Common myeloid progenitor, CD34-positive (primary cell): ENCODE results near the gene SLC2A3.
"Not testable (repeated sequence)": the region's sequence is repeated elsewhere in the genome, so short reads cannot be mapped to it uniquely, and the experiment has no call there.

ENCODE experiments used
- CTCF ChIA-PET: fragments of 350-600 bp; sonication (Branson Sonifier 250); formaldehyde crosslinking; loops from one replicate; lab custom pipeline; 2021; ENCODE audit warnings: antibody characterized with exemption; lab: Charles Lee
- POLR2A ChIA-PET: fragments of 350-600 bp; sonication (Branson Sonifier 250); formaldehyde crosslinking; loops from one replicate; lab custom pipeline; 2021; ENCODE audit warnings: antibody characterized with exemption; lab: Charles Lee
- DNase-seq, 3 donors: peaks; one replicate each; pipeline versions ENCODE4 v3.0.0 to v3.0.0-alpha.2; 2013
- H3K27ac ChIP-seq, 2 experiments: 1 replicate in 1 of 2; 2 replicates in 1 of 2; pipeline ENCODE4 v1.7.0; 2013; ENCODE audit warnings: inconsistent platforms in 2 of 2, low read length in 2 of 2, mild to moderate bottlenecking in 2 of 2, low read depth in 1 of 2, moderate library complexity in 1 of 2; ENCODE audit not compliant: severe bottlenecking in 2 of 2, insufficient read depth in 1 of 2, poor library complexity in 1 of 2
- H3K27me3 ChIP-seq, 5 experiments: replicated peaks in 2 of 5; 1 replicate in 3 of 5; 2 replicates in 2 of 5; pipeline versions ENCODE4 v1.6.1 to v1.7.0; 2013; ENCODE audit warnings: low read length in 4 of 5, mild to moderate bottlenecking in 2 of 5, moderate library complexity in 2 of 5, inconsistent platforms in 1 of 5; ENCODE audit not compliant: insufficient read depth in 5 of 5, control insufficient read depth in 4 of 5
- H3K36me3 ChIP-seq, 4 experiments: 1 replicate in 2 of 4; 2 replicates in 2 of 4; pipeline versions ENCODE4 v1.6.1 to v1.7.0; 2013; ENCODE audit warnings: low read length in 3 of 4, control low read depth in 1 of 4, mild to moderate bottlenecking in 1 of 4; ENCODE audit not compliant: control insufficient read depth in 4 of 4, insufficient read depth in 4 of 4
- H3K4me1 ChIP-seq, 4 experiments: 1 replicate in 3 of 4; 2 replicates in 1 of 4; pipeline versions ENCODE4 v1.6.1 to v1.7.1; 2013; ENCODE audit warnings: low read length in 3 of 4, mild to moderate bottlenecking in 3 of 4, control low read depth in 1 of 4, inconsistent platforms in 1 of 4, moderate library complexity in 1 of 4; ENCODE audit not compliant: control insufficient read depth in 4 of 4, insufficient read depth in 4 of 4; ENCODE audit errors: control extremely low read depth in 1 of 4
- H3K4me3 ChIP-seq, 7 experiments: 1 replicate in 4 of 7; 2 replicates in 3 of 7; pipeline versions ENCODE4 v1.5.1 to v1.7.0; 2013; ENCODE audit warnings: mild to moderate bottlenecking in 7 of 7, low read length in 6 of 7, moderate library complexity in 6 of 7, inconsistent platforms in 2 of 7, low read depth in 2 of 7, control low read depth in 1 of 7; ENCODE audit not compliant: insufficient read depth in 4 of 7, control insufficient read depth in 1 of 7; ENCODE audit errors: extremely low read depth in 1 of 7
- H3K9me3 ChIP-seq, 5 experiments: 1 replicate in 4 of 5; 2 replicates in 1 of 5; pipeline versions ENCODE4 v1.6.1 to v1.7.1; 2013; ENCODE audit warnings: low read length in 4 of 5, mild to moderate bottlenecking in 2 of 5, inconsistent platforms in 1 of 5, low read depth in 1 of 5, moderate library complexity in 1 of 5; ENCODE audit not compliant: control insufficient read depth in 4 of 5, insufficient read depth in 2 of 5; ENCODE audit errors: control extremely low read depth in 1 of 5
- WGBS: methylation state at CpG from one replicate; pipeline ENCODE4 v1.1.5; 2013; ENCODE audit not compliant: insufficient coverage; 5-methylcytosine and 5-hydroxymethylcytosine counted together

SLC2A3 gene

DNA sequence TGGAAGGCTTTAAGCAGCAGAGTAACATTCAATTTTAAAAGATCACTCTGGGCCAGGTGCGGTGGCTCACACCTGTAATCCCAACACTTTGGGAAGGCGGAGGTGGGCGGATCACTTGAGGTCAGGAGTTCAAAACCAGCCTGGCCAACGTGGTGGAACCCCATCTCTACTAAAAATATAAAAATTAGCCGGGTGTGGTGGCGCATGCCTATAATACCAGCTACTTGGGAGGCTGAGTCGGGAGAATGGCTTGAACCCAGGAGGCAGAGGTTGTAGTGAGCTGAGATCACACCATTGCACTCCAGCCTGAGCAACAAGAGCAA lies 17.8 kb downstream of the SLC2A3 start:
- WGBS, result 100% methylated on average over 3 of the region's 7 CpGs
- POLR2A ChIA-PET, DNase-seq, H3K9me3 ChIP-seq, H3K27me3 ChIP-seq, H3K4me3 ChIP-seq, H3K4me1 ChIP-seq, H3K27ac ChIP-seq: not testable (repeated sequence)
- peaks cover 2 to 36% (median 24%) of the 10 kb centered on the region in 4 experiments for H3K36me3 ChIP-seq
- CTCF ChIA-PET, result interaction anchor here (1.1 to 1.9 kb wide), 4 partner anchors 10 to 242 kb away, joined by 3 to 9 read pairs (median 5); no protein-coding TSS in a partner anchor

DNA sequence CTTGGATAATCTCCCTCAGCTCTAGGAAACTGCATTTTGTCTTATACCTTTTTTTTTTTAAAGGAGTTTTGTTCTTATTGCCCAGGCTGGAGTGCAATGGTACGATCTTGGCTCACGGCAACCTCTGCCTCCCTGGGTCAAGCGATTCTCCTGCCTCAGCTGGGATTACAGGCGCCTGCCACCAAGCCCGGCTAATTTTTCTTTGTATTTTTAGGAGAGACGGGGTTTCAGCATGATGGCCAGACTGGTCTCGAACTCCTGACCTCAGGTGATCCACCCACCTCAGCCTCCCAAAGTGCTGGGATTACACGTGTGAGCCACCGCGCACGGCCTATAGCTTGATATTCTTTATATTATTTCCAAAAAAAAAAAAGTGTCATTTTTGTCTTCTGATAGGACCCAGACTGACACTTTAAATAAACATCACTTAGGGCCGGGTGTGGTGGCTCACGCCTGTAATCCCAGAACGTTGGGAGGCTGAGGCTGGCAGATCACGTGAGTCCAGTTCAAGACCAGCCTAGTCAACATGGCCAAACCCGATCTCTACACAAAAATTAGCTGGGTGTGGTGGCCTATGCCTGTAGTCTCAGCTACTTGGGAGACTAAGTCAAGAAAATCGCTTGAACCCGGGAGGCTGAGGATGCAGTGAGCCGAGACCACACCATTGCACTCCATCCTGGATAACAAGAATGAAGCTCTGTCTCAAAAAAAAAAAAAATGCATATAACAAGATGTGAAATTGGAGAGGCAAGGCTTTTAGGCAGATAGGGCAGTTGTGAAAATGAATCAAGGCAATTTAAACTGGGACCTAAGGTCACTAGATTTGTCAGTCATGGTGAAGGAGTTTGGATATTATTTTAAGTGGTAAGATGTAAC lies 18.4 kb downstream of the SLC2A3 start:
- no peak overlapping the region for H3K4me3 ChIP-seq
- no peak for DNase-seq
- H3K27me3 ChIP-seq, result peaks cover 0 to 3% (median 0%) of the 10 kb centered on the region in 5 experiments
- H3K4me1 ChIP-seq, result peaks cover 0 to 5% (median 1%) of the 10 kb centered on the region in 4 experiments
- H3K9me3 ChIP-seq, result no peaks in the 10 kb centered on the region
- no peak overlapping the region for H3K27ac ChIP-seq
- POLR2A ChIA-PET, result interaction anchor here (0.6 kb wide), 1 partner anchor 29 kb away, joined by 3 read pairs; no protein-coding TSS in a partner anchor
- WGBS, result 94% methylated on average over 10 of the region's 19 CpGs
- CTCF ChIA-PET, result interaction anchor here (0.6 to 1.9 kb wide), 5 partner anchors 9 to 241 kb away, joined by 3 to 9 read pairs (median 3); no protein-coding TSS in a partner anchor
- peaks cover 0 to 30% (median 20%) of the 10 kb centered on the region in 4 experiments for H3K36me3 ChIP-seq

DNA sequence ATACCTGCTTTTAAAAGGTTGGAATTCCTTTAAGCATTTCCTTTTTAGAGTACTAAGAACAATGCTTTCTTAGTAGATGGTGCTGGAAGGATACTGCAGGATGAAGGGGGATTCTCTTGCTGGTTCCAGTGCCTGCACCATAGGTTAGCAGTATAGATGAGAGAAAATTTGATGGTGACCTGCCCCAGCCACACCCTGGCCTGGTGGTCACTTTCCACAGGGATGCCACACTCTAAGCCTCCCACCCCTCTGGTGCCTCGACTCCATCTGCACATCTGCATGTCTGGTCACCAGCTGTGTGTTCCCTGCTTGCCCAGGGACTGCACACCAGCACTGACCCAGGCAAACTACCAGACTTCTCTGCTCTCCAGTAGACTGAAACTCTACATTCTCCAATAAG lies 19.1 kb downstream of the SLC2A3 start:
- Histone ChIP-seq H3K36me3 (peaks cover 0 to 23% (median 14%) of the 10 kb centered on the region in 4 experiments), H3K27ac (no peak overlapping the region), H3K9me3 (no peaks in the 10 kb centered on the region), H3K27me3 (peaks cover 0 to 3% (median 0%) of the 10 kb centered on the region in 5 experiments), H3K4me3 (no peak overlapping the region), H3K4me1 (peaks cover 0 to 5% (median 1%) of the 10 kb centered on the region in 4 experiments)
- WGBS, result no CpG with 5 or more reads among the region's 1 CpG
- ChIA-PET CTCF (interaction anchor here (1.1 kb wide), 1 partner anchor 16 kb away, joined by 3 read pairs; no protein-coding TSS in a partner anchor), POLR2A (no interaction called here)
- no peak for DNase-seq

DNA sequence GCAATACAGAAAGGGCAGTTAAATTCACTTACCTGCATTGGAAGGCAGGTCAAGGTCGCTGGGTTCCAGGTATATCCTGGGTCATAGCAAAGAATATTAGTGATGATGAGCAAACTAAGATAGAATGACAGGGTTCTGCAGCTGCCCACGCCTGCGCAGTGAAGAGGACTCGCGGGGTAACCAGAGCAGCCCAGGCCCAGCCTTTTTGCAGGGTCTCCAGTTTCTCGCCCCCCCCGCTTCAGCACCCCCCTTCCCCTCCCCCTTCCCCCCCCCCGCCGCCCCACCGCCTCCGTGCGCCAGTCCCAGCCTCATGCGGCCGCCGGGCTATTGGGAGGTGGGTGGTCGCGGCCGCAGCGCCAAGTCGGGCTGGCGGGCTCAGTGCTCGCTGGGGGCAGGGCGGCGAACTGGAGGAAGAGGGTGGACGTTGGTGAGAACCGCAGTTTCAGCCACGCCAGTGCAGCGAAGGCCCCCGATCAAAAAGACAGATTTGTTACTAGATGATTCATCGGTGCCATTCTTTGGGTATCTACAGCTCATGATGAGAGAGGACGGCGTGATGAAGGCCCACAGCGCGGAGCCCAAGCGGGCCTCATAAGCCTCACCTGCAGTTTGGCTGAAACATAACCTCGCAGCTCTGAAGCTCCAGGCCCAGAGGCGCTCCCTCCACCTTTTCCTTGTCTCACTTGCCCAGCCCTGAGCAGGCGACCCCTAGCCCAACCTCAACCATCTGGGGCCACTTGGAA lies 20.2 kb downstream of the SLC2A3 start:
- H3K27ac ChIP-seq, result no peak overlapping the region
- ChIA-PET CTCF (no interaction called here), POLR2A (no interaction called here)
- H3K4me1 ChIP-seq, result peaks cover 0 to 5% (median 1%) of the 10 kb centered on the region in 4 experiments
- WGBS, result 42% methylated on average over 24 of the region's 38 CpGs
- H3K4me3 ChIP-seq, result peak overlapping the region in 2 of 7 experiments; percentile 24 to 50
- no peaks in the 10 kb centered on the region for H3K9me3 ChIP-seq
- peaks cover 0 to 3% (median 0%) of the 10 kb centered on the region in 5 experiments for H3K27me3 ChIP-seq
- peaks cover 0 to 14% (median 4%) of the 10 kb centered on the region in 4 experiments for H3K36me3 ChIP-seq
- peak in 2 of 3 donors; percentile 36 to 51 for DNase-seq

DNA sequence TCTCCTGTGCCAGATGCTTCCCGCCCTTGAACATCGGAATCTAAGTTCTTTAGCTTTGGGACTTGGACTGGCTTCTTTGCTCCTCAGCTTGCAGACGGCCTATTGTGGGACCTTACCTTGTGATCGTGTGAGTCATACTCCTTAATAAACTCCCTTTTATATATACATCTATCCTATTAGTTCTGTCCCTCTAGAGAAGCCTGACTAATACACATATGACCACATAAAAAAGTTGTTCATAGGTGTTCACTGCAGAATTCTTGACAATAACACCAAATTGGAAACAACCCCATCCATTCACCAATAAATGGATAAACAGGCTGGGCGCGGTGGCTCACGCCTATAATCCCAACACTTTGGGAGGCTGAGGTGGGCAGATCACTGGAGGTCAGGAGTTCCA lies 25.9 kb downstream of the SLC2A3 start:
- H3K36me3 ChIP-seq, H3K27me3 ChIP-seq, H3K4me1 ChIP-seq, H3K9me3 ChIP-seq, H3K4me3 ChIP-seq, H3K27ac ChIP-seq, POLR2A ChIA-PET, DNase-seq: not testable (repeated sequence)
- CTCF ChIA-PET, result interaction anchor here (2.1 kb wide), 1 partner anchor 12 kb away, joined by 6 read pairs; no protein-coding TSS in a partner anchor
- 87% methylated on average over 6 of the region's 7 CpGs for WGBS

DNA sequence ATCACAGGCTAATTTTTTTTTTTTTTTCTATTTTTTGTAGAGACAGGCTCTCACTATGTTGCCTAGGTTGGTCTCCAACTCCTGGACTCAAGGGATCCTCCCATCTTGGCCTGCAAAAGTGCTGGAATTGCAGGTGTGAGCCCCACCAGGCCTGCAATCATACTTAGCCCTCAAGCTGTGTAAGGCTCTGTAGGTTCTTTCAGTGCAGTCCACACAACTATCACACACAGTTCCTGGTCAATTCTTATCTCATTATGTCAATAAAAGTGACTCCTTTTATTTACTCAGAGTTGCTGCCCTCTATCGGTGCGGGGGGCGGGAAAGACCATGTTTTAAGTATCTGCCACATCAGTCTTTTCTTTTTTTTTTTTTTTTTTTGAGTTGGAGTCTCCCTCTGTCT lies 29.0 kb downstream of the SLC2A3 start:
- POLR2A ChIA-PET, result no interaction called here
- CTCF ChIA-PET, result interaction anchor here (0.6 to 3.7 kb wide), 7 partner anchors 8 to 753 kb away, joined by 3 to 17 read pairs (median 3); no protein-coding TSS in a partner anchor
- no peak overlapping the region for H3K4me3 ChIP-seq
- H3K9me3 ChIP-seq, result no peaks in the 10 kb centered on the region
- WGBS, result no CpG with 5 or more reads among the region's 3 CpGs
- no peaks in the 10 kb centered on the region for H3K36me3 ChIP-seq
- peak; percentile 59 to 75 (median 68) for DNase-seq
- H3K27ac ChIP-seq, result no peak overlapping the region
- peaks cover 0 to 5% (median 0%) of the 10 kb centered on the region in 4 experiments for H3K4me1 ChIP-seq
- H3K27me3 ChIP-seq, result no peaks in the 10 kb centered on the region
